GM18499 (cell line): Measurements from ENCODE around the gene ASB8.

Experiments
- ATAC-seq: cut with Tn5 transposase; IDR thresholded peaks from one replicate; pipeline ENCODE4 v1.9.1; 2021; ENCODE audit warnings: moderate number of reproducible peaks; ENCODE audit not compliant: insufficient read depth, unreplicated experiment

The ASB8 gene, protein sequence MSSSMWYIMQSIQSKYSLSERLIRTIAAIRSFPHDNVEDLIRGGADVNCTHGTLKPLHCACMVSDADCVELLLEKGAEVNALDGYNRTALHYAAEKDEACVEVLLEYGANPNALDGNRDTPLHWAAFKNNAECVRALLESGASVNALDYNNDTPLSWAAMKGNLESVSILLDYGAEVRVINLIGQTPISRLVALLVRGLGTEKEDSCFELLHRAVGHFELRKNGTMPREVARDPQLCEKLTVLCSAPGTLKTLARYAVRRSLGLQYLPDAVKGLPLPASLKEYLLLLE

DNA sequence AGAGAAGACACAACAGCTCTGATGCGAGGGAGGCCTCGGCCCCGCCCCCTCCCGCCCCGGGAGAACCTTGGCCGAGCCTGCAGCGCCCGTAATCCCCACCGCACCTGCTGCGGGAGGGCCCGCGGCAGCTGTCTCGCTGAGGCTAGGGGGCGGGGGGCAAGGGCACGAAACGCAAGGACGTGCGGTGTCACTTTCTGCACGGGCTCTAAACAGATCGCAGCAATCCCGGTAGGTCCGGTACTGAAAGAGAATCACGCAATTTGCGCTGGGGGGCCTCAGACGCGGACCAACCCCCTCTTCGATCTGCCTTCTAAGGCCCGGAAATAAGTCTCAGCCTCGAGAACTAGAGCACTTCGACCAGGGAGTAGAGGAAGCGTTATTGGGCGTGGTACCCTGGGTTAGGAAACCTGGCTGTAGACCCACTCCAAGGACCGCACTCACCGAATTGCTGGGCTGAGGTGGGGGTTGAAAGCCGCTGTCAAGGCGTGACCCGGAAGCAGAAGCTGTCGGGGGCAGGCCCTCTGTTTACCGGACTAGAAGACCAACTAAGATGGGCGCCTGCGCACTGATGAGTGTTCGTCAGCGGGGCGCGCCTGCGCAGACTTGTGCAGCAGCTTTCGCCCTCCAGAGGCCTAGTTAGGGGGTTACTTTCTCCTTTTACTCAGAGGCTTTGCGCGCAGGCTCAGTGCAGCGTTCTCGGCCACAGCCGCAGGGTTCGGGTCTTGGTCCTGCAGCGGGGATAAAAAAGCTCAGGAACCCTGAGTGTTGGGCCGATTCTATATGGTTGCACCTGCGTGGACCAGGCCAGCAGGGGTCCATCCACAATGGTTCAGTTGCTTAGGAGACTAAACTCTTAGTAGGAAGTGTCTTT lies at the start of gene ASB8:
Gene ASB8, minus strand, starts transcription at position 498 of the 871 bp plus-strand sequence. CDS start 4,019 bp downstream, outside the sequence.
- peak; percentile 75 for ATAC-seq

DNA sequence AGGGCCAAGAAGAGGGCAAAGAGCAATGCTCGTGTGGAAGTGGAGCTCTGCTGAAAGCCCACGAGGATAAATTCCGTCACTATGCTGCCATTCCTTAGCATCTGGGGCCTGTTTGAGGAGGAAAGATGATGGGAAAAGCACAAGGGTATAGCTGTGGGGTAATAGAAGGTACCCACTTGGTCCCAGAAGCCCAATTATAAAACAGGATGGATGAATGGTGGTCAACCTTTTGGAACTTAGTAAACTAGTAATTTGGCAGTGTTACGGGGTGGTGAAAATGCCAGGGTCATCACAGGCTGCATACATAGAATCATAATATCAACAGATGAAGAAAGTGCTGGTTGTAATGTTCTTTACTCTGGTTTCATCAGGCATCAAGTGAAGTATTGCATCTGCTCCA lies 45.9 kb upstream of the ASB8 start, which contains the start of gene OR10AD1:
Gene OR10AD1, minus strand, starts transcription at position 101 of the 400 bp plus-strand sequence. Its CDS starts 0 bp downstream, at position 101.
- ATAC-seq, result no peak

DNA sequence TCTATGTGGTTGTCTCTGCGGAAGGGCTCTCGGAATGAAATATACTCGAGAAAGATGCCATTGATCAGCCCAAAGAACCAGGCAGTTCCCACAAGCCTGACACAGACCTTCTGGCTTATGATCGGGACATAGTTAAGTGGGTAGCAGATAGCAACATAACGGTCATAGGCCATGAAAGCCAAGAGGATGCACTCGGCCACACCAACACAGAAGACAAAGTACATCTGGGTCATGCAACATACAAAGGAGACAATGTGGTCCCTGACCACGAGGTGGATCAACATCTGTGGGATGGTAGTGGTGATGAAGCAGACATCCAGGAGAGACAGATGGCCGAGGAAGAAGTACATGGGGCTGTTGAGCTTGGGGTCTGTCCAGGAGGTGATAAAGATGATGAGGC lies 45.5 kb upstream of the ASB8 start:
- ATAC-seq, result no peak

DNA sequence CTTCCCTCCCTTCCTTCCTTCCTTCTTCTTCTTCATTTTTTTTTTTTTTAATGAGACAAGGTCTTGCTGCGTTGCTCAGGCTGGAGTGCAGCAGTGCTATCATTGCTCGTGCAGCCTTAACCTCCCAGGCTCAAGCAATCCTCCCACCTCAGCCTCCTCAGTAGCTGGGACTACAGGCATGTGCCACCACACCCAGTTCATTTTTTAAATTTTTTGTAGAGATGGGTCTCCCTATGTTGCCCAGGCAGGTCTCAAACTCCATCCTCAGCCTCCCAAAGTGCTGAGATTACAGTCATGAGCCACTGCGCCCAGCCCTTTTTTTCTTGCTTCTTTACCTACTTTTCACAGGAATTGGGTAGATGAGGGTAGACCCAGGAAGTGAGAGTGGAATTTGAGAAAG lies 44.2 kb upstream of the ASB8 start:
- no peak for ATAC-seq

DNA sequence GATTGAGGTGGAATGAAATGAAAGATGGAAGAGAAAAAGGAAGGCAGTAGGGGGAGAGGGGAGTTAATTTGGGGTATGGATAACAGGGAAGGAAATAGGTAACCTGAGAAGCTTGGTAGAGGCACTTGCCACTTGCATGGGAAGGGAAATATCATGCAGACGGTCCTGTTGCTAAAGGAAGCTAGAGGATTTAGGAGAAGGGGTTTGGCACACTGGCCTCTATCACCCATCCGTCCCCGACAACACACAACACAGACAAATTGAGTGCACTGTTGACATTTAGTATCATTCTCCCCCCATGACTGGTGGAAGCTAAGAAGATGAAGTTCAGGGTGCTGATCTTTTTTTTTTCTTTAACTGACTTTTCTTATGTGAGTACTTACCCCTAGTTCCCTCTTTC lies 43.8 kb upstream of the ASB8 start:
- no peak for ATAC-seq

DNA sequence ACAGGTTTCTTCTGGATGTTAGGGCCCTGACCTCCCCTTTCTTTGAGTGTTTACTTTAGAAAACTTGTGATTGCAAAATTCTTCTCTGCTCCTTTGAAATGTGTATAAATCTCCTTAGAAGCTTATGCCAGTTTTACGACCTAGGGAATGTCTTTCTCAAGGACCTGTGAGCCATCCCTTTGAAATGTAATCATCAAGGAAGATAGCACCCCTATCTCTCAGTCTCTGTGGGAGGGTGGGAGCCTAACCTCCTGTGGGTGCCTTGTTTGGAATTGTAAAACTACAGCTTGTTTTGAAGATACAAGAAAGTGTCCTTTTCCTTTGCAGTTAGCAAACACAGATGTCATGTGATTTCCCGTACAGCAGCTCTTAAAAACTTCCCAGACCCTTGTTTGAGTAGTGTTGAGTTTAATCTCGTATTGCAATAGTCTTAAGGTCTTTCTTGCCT lies 42.5 kb upstream of the ASB8 start:
- ATAC-seq, result no peak

DNA sequence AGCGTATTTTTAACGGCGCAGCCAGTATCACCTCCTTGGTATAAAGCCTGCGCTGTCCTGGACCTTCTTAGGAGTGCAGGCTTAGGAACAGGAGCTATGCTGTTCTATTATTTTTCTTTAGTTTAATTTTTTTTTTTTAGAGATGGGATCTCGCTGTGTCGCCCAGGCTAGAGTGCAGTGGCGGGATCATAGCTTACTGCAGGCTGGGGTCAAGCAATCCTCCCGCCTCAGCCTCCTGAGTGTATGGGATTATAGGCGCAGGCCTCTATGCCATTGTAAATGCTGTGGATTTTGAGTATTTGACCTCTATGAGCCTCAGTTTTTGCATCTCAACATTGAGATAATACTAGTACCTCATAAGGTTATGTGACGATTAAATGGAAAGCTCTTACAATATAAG lies 41.7 kb upstream of the ASB8 start:
- no peak for ATAC-seq

DNA sequence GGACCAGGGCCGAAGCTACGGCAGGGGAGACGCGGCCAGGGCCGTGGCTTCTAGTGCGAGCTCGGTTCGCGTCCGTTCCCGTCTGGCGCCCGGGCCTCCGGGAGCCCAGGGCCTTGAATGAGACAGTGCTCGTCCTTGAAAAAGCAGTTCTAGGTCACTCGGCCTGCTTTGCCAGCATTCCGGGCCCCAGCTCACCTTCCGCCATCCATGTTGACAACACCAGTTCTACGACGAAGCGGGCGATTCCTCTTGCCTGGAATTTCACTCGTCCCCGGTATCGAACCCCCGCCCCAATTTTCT lies 41.3 kb upstream of the ASB8 start:
- no peak for ATAC-seq

DNA sequence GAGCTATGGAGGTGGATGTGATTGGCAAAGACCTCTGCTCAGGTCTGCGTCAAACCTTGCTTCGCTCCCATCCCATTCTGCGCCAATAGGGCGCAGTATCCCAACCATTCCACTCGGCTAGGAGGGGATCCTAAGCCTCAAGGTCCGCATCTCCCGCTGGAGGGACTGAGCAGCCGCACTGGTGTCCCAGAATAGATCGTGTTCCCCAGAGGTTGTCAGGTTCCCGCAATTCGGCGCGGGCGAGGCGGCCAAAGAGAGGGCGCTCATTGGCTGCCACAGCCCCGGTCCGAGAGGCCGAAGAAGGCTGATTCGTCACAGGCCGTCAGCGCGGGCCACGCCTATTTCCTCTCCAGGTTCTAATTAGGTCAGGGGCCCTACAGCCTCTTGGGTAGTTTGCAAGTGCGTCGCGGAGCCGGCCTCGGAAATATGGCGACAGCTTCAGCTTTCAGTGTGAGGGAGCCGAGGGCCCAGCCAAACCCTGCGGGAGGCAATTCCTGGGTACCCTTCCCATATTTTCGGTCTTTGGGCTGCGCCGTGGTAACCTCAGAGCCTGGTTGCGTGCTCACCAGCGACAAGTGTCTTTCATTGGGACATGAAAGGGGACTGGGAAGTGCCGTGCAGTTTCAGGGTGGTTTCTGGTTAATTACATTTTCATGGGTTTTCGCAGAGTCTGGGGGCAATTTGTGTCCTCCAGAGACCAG lies 40.8 kb upstream of the ASB8 start:
- ATAC-seq, result peak; percentile 97

DNA sequence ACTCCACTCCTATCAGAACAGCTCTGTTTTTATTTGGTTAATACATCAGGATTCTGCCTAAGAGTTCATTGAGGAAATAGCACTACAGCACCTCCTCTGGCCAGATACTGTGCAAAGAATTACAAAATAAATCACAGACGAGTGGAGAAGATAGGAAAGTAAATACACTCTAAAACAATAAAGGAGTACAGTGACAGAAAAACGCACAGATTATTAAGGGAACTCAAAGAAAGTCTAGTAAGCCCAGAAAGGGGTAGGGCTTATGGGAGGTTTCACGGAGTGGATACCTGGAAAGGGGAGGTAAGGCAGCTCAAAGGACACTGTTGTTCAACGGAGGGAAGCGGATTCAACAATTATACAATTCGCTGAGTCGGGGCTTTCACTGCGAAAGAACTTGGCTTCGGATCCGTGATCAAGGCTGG lies 40.2 kb upstream of the ASB8 start:
- no peak for ATAC-seq

DNA sequence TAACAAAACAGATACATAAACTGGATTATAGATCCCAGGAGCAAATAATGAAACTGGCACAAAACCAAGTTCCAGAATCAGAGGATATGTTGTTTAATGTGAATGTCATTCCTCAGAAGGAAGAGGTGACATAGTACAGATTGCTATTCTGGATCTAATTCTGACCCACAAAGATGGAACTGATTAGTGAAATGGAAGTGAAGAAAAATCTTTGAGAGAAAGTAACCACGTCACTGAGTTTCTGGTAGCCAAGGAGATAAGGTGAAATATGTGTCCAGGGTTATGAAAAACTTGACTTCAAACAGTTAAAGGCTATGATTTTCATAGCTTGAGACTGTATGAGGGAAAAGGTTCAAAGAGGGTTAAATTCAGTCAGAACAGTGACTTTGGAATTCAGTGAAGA lies 37.5 kb upstream of the ASB8 start:
- ATAC-seq, result no peak

DNA sequence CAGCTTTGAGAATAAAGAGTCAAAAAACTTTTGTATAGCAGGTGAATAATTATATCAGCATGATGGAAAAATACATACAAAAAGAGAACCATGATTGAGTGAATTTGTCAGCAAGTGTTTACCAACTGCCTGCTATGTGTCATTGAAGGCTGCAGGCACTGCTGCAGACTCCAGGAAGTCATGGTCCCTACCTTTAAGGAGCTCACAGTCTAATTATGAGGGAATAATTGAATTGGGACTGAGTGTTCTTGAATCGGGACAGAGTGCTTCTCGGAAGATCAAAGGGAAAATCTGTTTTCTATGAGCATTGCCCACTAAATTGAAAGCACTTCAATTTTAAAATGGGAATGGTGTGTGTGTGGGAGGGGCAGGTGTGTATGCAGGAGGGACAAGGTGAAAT lies 36.3 kb upstream of the ASB8 start:
- ATAC-seq, result no peak

DNA sequence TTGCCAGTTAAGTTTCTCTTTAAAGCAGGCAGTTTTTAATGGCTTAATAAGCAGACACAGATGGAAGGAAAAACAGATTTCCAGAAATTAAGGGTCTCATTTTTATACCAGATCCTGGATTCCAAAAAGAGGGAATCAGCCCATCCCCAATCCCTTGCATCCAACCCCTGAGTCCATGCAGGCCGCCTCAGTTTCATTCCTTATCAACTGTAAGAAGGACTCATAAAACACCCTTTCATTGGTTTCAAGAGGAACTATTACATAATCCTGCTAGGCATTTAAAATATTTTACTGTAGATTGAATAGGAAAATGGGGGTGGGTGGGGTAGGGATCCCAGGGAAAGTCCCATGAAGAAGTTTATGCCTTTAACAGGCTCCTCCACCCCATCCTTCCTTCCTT lies 35.5 kb upstream of the ASB8 start:
- ATAC-seq, result no peak

DNA sequence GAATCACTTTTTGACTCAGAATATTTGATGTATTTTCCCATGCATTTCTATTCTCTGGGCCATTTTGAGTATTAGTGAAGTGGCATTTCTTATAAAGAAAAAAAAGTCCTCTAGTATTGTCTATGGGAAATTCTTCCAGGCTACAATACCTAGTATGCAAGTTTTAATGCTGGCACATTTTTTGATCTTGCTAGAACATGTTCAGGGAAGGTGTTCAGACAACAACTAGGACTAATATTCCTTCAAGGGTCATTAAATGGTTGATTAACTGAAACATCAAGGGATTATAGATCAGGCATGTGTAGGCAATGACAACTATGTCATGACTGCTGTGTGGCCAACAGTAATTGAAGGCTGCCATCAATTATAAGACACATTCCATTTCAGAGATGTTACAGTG lies 33.8 kb upstream of the ASB8 start:
- no peak for ATAC-seq

DNA sequence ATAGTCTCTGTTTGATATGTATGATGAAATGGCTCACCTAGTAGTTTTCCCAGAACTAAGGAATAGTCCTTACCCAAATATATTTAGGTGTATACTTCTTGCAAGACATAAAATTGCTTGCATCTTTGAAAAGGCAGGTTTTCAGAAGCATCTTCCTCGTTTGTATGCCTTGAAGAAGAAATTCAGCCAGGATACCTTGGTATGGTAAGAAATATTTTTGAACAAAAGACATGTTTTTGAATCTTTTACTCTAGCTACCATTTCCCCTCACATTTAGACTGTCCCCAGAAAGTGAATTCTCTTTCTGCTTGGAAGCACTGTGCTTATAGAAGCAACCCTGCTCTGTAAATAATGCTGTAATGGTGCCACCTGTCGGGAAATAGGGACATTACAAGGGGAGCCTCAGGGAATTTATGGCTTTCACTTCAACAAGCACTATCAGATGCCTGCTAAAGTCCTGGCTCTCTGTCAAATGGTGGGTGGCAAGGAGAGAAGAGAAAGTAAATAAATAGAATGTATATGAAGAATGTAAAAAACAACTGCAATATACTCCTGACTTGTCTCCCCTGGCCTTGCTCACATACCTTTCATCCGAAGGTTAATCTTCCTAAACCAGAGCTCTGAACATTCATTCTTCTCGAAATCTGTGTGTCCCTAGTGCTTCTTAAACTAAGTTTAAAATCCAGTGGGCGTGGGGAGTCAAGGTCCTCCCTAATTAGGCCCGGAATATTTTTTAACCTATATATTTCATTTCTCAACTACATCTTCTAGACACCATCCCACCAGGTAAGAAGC lies 32.2 kb upstream of the ASB8 start:
- no peak for ATAC-seq

DNA sequence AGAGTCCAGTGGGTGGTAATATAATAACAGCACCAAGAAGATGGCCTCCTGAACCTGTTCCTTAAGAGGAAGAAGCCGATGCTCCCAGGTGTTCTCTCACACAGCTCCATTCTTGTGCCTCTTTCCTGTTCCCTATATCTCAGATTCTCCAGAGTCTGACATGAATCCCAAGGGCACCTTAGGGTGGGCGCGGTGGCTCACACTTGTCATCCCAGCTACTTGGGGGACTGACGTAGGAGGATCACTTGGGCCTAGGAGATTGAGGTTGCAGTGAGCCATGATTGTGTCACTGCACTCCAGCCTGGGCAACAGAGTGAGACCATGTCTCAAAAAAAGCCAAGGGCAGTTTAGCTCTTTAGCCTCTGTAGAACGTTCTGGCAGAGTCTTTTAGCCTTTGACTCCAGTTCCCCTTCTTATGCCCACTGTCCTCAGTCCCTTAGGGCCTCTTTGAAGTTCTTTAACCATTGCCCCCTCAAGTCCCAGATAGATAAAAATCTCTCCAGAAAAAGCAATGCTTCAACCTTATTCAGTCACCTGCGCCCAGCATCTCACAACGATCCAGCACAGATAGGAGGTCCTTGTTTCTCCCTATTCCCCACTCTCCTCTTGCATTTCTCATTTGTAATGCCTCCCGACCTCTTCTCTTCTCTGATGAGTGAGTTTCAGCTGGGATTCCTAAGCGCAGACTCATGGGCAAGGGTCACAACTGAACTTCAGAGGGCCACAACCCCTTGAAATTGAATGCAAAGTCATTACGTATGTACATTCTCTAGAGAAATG lies 30.8 kb upstream of the ASB8 start:
- ATAC-seq, result no peak

DNA sequence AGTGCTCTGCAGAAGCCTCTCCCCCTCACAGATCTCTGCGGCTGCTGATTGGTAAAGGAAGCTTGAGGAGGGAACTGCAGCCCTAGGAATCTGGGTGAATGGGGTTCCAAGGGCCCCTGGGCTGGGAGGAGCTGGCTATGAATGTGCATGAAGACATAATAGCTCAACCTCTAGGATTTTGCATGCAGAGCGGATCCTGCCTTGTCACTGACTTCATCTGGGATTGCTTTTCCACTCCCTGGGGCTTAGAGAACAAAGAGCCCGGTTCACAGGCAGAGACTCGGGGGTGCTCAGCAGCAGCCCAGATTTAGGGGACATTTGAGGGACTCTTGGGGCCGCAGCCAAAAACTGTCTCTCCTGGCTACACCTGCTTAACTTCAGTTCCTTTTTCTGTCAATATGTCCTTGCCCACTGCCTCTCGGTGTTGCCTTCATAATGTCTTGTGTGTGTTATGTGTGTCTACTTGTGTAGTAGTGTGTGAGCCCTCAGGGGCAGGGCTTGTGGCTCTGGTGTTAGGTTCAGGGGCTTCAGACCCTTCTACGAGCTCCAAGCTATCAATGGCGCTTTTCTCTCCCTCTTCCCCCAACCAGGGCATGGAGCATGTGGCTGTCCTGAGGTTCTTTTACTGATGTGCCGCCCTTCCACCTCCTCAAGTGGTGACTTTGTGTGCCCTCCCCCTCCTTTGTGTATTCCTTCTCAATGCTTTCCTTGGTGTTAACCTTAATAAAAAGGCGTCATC lies 28.0 kb upstream of the ASB8 start:
- no peak for ATAC-seq

DNA sequence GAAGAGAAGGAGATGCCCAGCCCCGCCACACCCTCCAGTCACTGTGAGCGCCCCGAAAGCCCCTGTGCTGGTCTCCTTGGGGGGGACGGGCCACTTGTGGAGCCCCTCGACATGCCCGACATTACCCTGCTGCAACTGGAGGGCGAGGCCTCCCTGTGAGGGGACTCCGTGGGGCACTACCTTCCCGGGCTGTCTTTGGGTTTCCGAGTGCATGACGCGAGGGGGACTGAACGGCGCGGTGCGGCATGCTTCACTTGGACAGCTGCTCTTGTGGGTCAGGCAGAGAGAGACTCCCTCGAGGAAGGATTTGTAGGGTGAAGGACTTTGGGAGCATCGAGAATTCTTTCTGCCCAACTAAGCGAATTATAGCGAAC lies 27.2 kb upstream of the ASB8 start:
- no peak for ATAC-seq
